Gastroesophageal sphincter (tissue), 3 donors: Measurements from ENCODE around the gene PLXNA3.

Source experiments
- POLR2AphosphoS5 ChIP-seq: sonication (generic); formaldehyde crosslinking; IDR thresholded peaks from one replicate; pipeline ENCODE4 v1.6.1; 2017; ENCODE audit warnings: antibody characterized with exemption
- TF ChIP-seq, protein P1 (sequence below), 4 experiments: fragments of 200-600 bp in 2 of 4; fragments of 450-650 bp in 2 of 4; sonication (generic) in 1 of 4; IDR thresholded peaks; one replicate each; pipeline ENCODE4 v1.5.1; 2017 to 2019; ENCODE audit warnings: antibody characterized with exemption in 4 of 4, mild to moderate bottlenecking in 2 of 4, moderate library complexity in 2 of 4

GRCh38 chrX:154460326-154460725 lies 2.2 kb downstream of the PLXNA3 start:
- TF ChIP-seq, protein P1, sequence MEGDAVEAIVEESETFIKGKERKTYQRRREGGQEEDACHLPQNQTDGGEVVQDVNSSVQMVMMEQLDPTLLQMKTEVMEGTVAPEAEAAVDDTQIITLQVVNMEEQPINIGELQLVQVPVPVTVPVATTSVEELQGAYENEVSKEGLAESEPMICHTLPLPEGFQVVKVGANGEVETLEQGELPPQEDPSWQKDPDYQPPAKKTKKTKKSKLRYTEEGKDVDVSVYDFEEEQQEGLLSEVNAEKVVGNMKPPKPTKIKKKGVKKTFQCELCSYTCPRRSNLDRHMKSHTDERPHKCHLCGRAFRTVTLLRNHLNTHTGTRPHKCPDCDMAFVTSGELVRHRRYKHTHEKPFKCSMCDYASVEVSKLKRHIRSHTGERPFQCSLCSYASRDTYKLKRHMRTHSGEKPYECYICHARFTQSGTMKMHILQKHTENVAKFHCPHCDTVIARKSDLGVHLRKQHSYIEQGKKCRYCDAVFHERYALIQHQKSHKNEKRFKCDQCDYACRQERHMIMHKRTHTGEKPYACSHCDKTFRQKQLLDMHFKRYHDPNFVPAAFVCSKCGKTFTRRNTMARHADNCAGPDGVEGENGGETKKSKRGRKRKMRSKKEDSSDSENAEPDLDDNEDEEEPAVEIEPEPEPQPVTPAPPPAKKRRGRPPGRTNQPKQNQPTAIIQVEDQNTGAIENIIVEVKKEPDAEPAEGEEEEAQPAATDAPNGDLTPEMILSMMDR (IDR thresholded peaks at IDR 0.05), result no peak
- TF ChIP-seq POLR2AphosphoS5, result no peak
